Breast epithelium (tissue), 4 donors: ENCODE data around the gene DOCK3. TPM values are rescaled to one million over a fixed set of nuclear protein-coding genes. Genes with fewer than 3 reads are reported as not detected.
"Not testable (repeated sequence)": the region's sequence is repeated elsewhere in the genome, so short reads cannot be mapped to it uniquely, and the experiment has no call there.

ENCODE experiments used
- DNase-seq, 2 donors: peaks; one replicate each; pipeline ENCODE4 v3.0.0-alpha.2; 2019; ENCODE audit warnings: low spot score in 2 of 2
- H3K27ac ChIP-seq, 2 donors: fragments of 200-600 bp; sonication (generic) in 1 of 2; one replicate each; pipeline ENCODE4 v1.5.1; 2016 to 2019; ENCODE audit warnings: mild to moderate bottlenecking in 1 of 2
- H3K27me3 ChIP-seq, 2 donors: fragments of 200-600 bp; sonication (generic) in 1 of 2; one replicate each; pipeline versions ENCODE4 v1.5.1 to v1.6.0; 2017 to 2019; ENCODE audit warnings: control low read depth in 1 of 2, mild to moderate bottlenecking in 1 of 2
- H3K36me3 ChIP-seq: fragments of 200-600 bp; one replicate; pipeline ENCODE4 v1.5.1; 2019
- H3K4me1 ChIP-seq, 2 donors: fragments of 200-600 bp; sonication (generic); one replicate each; pipeline ENCODE4 v1.5.1; 2016 to 2019; ENCODE audit warnings: control low read depth in 1 of 2
- H3K4me3 ChIP-seq, 3 donors: fragments of 200-600 bp; sonication (generic); 1 replicate in 2 of 3; 2 replicates in 1 of 3; pipeline ENCODE4 v1.5.1; 2016 to 2019; ENCODE audit warnings: mild to moderate bottlenecking in 3 of 3, moderate library complexity in 2 of 3
- H3K9me3 ChIP-seq, 2 donors: fragments of 200-600 bp; sonication (generic) in 1 of 2; one replicate each; pipeline ENCODE4 v1.5.1; 2016 to 2019; ENCODE audit warnings: control low read depth in 1 of 2
- POLR2A ChIP-seq: fragments of 450-650 bp; IDR thresholded peaks from one replicate; pipeline ENCODE4 v1.6.1; 2016; ENCODE audit warnings: antibody characterized with exemption, mild to moderate bottlenecking, moderate library complexity
- POLR2AphosphoS5 ChIP-seq, 3 donors: sonication (generic); formaldehyde crosslinking; IDR thresholded peaks; one replicate each; pipeline ENCODE4 v1.6.1; 2017; ENCODE audit warnings: antibody characterized with exemption in 3 of 3
- intact Hi-C: fragments of 100-400 bp; cut with DNase I; formaldehyde crosslinking; loops from one replicate; pipeline ENCODE4 v1.15.1; 2023; ENCODE audit warnings: low total_unique reads
- total RNA-seq, 3 donors: library from RNA; depleted of rRNA; stranded (reverse); fragments of >200 nt; gene quantifications; one replicate each; pipeline ENCODE4 v1.1.0, GENCODE V29; 2016
- TF ChIP-seq, protein P1 (sequence below), 3 donors: fragments of 450-650 bp; IDR thresholded peaks; one replicate each; pipeline ENCODE4 v1.5.1; 2016 to 2017; ENCODE audit warnings: antibody characterized with exemption in 3 of 3, mild to moderate bottlenecking in 3 of 3, moderate library complexity in 3 of 3

DOCK3 gene
- total RNA-seq, 3 donors from 2014 or later, result 0.64 to 0.73 (median 0.66) TPM

DNA sequence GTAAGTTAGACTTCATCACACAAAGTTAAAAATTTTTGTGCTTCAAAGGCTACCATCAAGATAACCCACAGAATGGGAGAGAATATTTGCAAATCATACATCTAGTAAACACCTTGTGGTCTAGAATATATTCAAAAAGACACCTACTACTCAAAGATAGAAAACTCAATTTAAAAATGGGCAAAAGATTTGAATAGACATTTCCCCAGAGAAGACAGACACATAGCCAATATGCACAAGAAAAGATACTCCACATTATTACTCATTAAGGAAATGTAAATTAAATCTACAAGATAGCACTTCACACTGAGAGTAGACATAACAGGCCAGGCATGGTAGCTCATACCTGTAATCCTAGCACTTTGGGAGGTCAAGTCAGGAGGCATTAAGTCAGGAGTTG lies 622.6 kb downstream of the DOCK3 start:
- Histone ChIP-seq H3K9me3 (peaks cover 4 to 16% of the 10 kb centered on the region in 2 donors), H3K4me3 (no peak overlapping the region), H3K27ac (no peak overlapping the region), H3K36me3 (no peaks in the 10 kb centered on the region), H3K27me3 (no peaks in the 10 kb centered on the region), H3K4me1 (no peaks in the 10 kb centered on the region)
- DNase-seq, result no peak
- intact Hi-C loops, result no loop called here
- TF ChIP-seq POLR2AphosphoS5 (IDR thresholded peaks at IDR 0.05) (no peak), POLR2A (no peak)
- TF ChIP-seq, protein P1, sequence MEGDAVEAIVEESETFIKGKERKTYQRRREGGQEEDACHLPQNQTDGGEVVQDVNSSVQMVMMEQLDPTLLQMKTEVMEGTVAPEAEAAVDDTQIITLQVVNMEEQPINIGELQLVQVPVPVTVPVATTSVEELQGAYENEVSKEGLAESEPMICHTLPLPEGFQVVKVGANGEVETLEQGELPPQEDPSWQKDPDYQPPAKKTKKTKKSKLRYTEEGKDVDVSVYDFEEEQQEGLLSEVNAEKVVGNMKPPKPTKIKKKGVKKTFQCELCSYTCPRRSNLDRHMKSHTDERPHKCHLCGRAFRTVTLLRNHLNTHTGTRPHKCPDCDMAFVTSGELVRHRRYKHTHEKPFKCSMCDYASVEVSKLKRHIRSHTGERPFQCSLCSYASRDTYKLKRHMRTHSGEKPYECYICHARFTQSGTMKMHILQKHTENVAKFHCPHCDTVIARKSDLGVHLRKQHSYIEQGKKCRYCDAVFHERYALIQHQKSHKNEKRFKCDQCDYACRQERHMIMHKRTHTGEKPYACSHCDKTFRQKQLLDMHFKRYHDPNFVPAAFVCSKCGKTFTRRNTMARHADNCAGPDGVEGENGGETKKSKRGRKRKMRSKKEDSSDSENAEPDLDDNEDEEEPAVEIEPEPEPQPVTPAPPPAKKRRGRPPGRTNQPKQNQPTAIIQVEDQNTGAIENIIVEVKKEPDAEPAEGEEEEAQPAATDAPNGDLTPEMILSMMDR (IDR thresholded peaks at IDR 0.05), result no peak

DNA sequence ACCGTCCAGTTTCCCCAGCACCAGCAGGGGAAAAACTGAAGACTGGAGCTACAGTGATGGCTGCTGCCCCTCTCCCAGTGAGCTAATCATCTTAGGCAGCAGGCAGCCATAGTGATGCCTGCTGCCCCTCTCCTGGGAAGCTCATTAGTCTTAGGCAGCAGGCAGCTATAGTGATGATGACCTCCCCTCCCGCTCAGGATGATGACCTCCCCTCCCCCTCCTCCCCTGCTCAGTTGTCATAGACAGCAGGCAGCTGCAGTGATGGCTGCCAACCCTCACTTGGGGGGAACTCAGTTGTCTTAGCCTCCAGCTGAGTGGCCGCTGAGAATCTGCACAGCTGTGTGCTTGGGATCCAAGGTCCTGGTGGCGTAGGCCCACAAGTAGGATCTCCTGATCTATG lies 629.5 kb downstream of the DOCK3 start:
- DNase-seq, result no peak
- TF ChIP-seq POLR2AphosphoS5 (IDR thresholded peaks at IDR 0.05), result no peak
- intact Hi-C loops, result no loop called here
- no peak overlapping the region for H3K27ac ChIP-seq
- no peaks in the 10 kb centered on the region for H3K4me1 ChIP-seq
- H3K4me3 ChIP-seq, result no peak overlapping the region
- no peaks in the 10 kb centered on the region for H3K27me3 ChIP-seq
- H3K36me3 ChIP-seq, result no peaks in the 10 kb centered on the region
- H3K9me3 ChIP-seq, result peaks cover 4 to 7% of the 10 kb centered on the region in 2 donors

DNA sequence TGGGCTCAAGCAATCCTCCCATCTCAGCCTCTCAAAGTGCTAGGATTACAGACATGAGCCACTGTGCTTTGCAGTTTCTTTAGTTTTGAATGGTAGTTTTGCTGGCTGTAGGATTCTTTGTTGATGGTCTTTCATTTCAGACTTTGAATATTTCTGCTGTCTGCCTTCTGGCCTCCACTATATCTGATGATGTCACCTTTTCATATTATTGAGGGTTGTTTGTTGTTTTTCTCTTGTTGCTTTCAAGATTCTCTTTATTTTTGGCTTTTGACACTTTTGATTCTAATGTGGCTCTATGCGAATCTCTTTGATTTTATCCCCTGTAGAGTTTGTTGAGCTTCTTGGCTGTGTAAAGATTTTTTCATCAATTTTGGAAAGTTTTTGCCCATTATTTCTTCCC lies 631.4 kb downstream of the DOCK3 start:
- no peak for DNase-seq
- intact Hi-C loops, result no loop called here
- H3K27me3 ChIP-seq, result no peaks in the 10 kb centered on the region
- no peaks in the 10 kb centered on the region for H3K36me3 ChIP-seq
- peaks cover 0 to 4% of the 10 kb centered on the region in 2 donors for H3K9me3 ChIP-seq
- H3K27ac ChIP-seq, result no peak overlapping the region
- no peaks in the 10 kb centered on the region for H3K4me1 ChIP-seq
- TF ChIP-seq, protein P1 (IDR thresholded peaks at IDR 0.05), result no peak
- TF ChIP-seq POLR2AphosphoS5 (IDR thresholded peaks at IDR 0.05) (no peak), POLR2A (no peak)
- H3K4me3 ChIP-seq, result no peak overlapping the region

DNA sequence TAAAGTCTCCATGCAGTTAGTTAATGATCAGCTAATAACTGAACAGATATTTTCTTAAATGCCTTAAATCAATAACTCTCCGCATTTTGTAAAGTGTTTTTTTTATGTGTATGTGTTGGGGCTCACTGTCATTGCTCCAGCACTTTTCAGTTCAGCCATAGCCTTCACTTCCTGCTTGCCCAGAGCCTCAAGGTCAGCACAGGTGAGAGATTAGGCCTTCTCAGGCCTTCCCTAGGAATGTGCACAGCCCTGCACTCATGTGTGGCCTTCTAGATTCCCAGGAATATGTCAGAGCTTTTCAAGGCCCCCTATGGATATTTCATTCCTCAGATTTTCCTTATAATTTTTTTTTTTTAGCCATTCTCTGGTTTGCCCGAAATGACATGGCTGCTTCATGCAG lies 632.7 kb downstream of the DOCK3 start:
- Histone ChIP-seq H3K4me1 (no peaks in the 10 kb centered on the region), H3K4me3 (no peak overlapping the region), H3K27ac (no peak overlapping the region), H3K36me3 (no peaks in the 10 kb centered on the region), H3K27me3 (no peaks in the 10 kb centered on the region), H3K9me3 (no peaks in the 10 kb centered on the region)
- no peak for DNase-seq
- TF ChIP-seq POLR2AphosphoS5 (IDR thresholded peaks at IDR 0.05) (no peak), POLR2A (no peak)
- intact Hi-C loops, result no loop called here

DNA sequence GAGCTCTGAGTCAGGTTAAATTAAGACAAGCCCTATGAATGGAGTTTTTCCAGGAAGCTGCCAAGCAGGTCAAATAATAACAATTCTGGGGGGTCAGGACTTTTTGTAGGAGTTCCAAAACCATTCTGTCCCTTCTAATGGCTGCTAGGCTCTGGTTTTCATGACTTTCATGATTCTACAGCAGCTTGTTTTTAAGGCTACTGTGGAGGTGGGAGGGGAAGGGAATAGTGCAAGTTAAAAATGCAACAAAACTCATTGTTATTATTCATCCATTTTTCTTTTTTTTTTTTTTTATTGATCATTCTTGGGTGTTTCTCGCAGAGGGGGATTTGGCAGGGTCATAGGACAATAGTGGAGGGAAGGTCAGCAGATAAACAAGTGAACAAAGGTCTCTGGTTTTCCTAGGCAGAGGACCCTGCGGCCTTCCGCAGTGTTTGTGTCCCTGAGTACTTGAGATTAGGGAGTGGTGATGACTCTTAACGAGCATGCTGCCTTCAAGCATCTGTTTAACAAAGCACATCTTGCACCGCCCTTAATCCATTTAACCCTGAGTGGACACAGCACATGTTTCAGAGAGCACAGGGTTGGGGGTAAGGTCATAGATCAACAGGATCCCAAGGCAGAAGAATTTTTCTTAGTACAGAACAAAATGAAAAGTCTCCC lies 633.3 kb downstream of the DOCK3 start:
- H3K27ac ChIP-seq, H3K4me3 ChIP-seq, H3K36me3 ChIP-seq, H3K4me1 ChIP-seq, intact Hi-C loops, H3K27me3 ChIP-seq, DNase-seq, H3K9me3 ChIP-seq: not testable (repeated sequence)

DNA sequence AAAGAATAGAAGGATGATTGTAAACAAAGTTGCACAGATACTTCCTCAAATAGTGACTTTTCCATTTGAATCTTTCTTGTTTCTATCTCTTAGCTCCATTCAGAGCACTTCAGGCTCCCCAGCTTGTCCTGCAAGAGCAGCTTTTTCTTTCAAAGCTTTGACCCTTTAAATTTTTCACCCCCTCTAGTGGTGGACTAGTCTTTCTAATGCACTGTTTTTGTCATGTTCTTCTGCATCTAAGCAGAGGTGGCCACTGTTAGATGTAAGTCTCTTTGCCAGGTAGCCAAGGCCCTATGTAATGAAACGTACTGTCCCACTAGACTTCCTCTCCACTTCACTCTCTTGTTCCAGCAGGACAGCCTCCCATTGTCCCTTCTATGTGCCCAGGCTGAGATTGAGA lies 636.3 kb downstream of the DOCK3 start:
- no peak for DNase-seq
- Histone ChIP-seq H3K36me3 (no peaks in the 10 kb centered on the region), H3K4me1 (no peaks in the 10 kb centered on the region), H3K4me3 (no peak overlapping the region), H3K9me3 (no peaks in the 10 kb centered on the region), H3K27ac (no peak overlapping the region), H3K27me3 (no peaks in the 10 kb centered on the region)
- intact Hi-C loops, result no loop called here
- no peak for TF ChIP-seq POLR2AphosphoS5 (IDR thresholded peaks at IDR 0.05)
- TF ChIP-seq, protein P1 (IDR thresholded peaks at IDR 0.05), result peak in 1 of 3 donors; percentile 10

DNA sequence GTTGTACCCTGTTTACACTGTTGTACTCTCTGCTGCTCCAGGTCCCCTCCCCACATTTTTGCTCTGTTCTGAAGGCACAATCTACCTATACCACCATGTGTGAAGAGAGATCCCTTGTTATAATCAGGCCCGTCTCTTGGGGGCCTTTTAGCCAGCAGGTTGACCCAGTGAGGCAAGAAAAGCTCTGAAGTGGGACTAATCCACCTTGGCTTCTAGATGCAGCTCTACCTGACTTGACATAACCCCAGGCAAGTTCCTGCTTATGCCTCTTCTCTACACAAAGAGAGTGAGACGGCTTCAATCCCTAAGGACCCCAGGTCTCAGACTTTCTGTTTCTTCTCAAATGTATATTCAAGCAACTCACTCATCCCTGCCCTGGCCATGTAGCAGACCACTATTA lies 653.5 kb downstream of the DOCK3 start:
- Histone ChIP-seq H3K4me1 (no peaks in the 10 kb centered on the region), H3K36me3 (no peaks in the 10 kb centered on the region), H3K27ac (no peak overlapping the region), H3K4me3 (no peak overlapping the region), H3K9me3 (peaks cover 0 to 5% of the 10 kb centered on the region in 2 donors), H3K27me3 (no peaks in the 10 kb centered on the region)
- DNase-seq, result no peak
- intact Hi-C loops, result no loop called here
- TF ChIP-seq POLR2A (no peak), POLR2AphosphoS5 (IDR thresholded peaks at IDR 0.05) (no peak)
- TF ChIP-seq, protein P1 (IDR thresholded peaks at IDR 0.05), result no peak
